A549 treated with AZD9567 at 1 μM for 4 hours (cell line): ENCODE data around the gene MND1. TPM values are rescaled to one million over a fixed set of nuclear protein-coding genes. Genes with fewer than 3 reads are reported as not detected.

Experiments
- total RNA-seq: library from RNA; stranded (reverse); fragments of 200-300 nt; extraction: Qiagen RNA extraction; gene quantifications from 5 replicates; pipeline ENCODE4 v1.2.3, GENCODE V29; 2022; ENCODE audit not compliant: insufficient read depth

Gene MND1
- total RNA-seq, result 11.4 to 15.6 TPM (median 13.0 TPM) in 5 replicates

GRCh38 chr4:153344131-153345011, at the start of gene MND1:
Gene MND1 (plus strand): TSS chr4:153344688. CDS start chr4:153344738, 50 bp downstream.

Other genes starting within 250 kb of the MND1 start
- 0.30 to 0.71 TPM (median 0.55 TPM) in 4 of 5 replicates, not detected in the other for gene TRIM2, start 140.2 kb upstream of the MND1 start, total RNA-seq
- gene TMEM131L, start 121.7 kb downstream of the MND1 start, total RNA-seq, result 5.7 to 7.8 TPM (median 6.1 TPM) in 5 replicates